ENCODE measurements around the gene NOTCH2NLA.
"Not testable (repeated sequence)": the region's sequence is repeated elsewhere in the genome, so short reads cannot be mapped to it uniquely, and the experiment has no call there.

The NOTCH2NLA gene

GRCh38 chr1:146228710-146229477 is at the start of gene NOTCH2NLA:
NOTCH2NLA (minus strand) TSS chr1:146229021; CDS start chr1:146189337, 39,684 bp downstream.
- H3K27ac ChIP-seq: not testable (repeated sequence)

GRCh38 chr1:146278346-146278745 is 49.5 kb upstream of the NOTCH2NLA start:
- not testable (repeated sequence) for H3K27ac ChIP-seq

DNA sequence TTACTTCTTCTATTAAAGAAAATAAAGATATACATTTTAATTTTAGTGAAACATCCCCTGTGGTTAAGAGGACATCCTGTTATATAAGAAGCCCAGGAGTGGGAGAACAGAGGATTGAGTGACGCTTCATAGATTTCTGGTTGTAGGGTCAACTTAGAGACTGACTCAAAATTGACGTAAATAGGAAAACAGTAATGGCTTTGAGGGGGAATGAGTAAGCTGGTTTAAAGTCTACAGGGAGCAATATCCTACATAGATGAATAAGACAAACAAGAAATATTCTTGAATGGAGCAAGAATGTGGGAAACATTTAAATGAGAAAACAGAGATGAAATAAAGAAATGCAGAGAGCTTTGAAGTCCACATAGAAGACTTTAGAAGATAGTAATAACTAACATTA is 48.3 kb upstream of the NOTCH2NLA start:
- not testable (repeated sequence) for H3K27ac ChIP-seq

DNA sequence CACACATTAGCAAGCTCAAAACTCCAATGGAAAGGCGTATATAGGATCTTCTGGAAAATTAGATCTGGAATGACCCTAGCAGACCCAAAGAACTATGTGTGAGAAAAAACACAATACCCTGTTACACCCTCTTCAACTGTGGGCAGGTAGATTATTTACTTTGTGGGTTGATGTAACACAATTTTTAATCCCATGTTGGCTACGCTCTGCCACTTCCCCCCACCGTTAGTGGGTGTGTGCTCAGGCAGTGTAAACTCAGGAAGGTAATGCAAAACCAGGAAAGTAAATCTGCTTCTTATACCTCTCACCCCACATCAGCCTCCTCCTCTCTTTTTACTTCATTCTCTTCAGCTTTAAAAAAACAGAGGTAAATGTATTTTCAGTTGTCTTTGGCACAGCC is 45.3 kb upstream of the NOTCH2NLA start:
- H3K27ac ChIP-seq: not testable (repeated sequence)

DNA sequence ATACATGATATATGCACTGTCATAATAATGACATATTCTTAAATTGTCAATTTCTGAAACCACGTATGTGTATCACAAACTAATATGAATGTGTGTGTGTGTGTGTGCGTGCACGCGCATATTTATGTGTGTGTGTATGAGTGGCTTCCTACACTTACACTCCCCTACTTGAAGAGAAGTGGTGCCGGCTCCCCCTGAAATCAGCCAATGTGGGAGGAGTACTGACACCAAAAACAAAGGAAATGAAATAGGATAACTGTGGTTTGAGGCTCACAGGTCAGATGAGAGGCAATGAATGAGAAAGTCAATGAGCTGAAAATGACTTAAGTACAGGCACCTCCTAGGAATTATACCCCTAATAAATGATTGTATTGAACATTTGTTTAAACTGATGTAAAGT is 44.4 kb upstream of the NOTCH2NLA start:
- H3K27ac ChIP-seq: not testable (repeated sequence)

DNA sequence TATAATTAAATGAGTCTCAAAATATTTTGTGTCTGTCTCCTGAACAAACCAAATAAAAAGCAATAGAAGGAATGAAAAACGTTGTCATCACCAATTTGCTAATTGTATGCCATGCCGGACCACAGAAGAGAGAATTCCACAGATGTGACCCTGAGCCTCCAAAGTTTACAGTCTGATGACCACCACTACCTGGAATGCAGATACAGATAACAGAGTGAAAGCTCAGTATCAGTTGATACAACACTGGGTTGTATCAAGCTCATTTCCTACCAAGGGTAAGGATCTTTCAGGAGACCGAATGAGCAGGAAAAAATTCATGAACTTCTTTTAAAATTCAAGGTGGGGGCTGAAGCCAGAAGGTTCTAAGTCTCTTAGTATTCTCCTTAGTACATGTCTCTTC is 43.9 kb upstream of the NOTCH2NLA start:
- H3K27ac ChIP-seq: not testable (repeated sequence)

- H3K27ac ChIP-seq: not testable (repeated sequence)
Observed at GRCh38 chr1:146271977-146272376, 43.2 kb upstream of the NOTCH2NLA start.

- not testable (repeated sequence) for H3K27ac ChIP-seq
Observed at GRCh38 chr1:146270129-146270528, 41.3 kb upstream of the NOTCH2NLA start.

GRCh38 chr1:146266179-146266748 is 37.4 kb upstream of the NOTCH2NLA start:
- not testable (repeated sequence) for H3K27ac ChIP-seq

DNA sequence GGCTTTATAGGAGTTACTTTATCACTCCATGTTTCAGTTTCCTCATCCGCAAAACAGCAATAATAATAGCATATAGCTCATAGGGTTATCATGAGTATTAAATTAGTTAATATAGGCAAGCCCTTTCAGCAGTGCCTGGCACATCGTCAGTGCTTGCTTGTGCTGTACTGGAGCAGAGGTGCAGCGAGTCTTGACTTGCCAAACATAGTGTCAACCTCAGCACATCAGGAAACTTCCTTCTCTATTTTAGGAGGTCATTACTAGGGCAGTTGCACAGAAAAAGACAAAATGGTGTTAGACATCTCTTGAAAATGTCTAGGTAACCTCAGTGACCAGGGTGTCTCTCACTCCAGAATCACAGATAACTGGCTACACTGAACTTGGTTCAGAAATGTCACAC is 35.9 kb upstream of the NOTCH2NLA start:
- H3K27ac ChIP-seq: not testable (repeated sequence)

GRCh38 chr1:146260006-146260730 is 31.3 kb upstream of the NOTCH2NLA start:
- not testable (repeated sequence) for H3K27ac ChIP-seq

DNA sequence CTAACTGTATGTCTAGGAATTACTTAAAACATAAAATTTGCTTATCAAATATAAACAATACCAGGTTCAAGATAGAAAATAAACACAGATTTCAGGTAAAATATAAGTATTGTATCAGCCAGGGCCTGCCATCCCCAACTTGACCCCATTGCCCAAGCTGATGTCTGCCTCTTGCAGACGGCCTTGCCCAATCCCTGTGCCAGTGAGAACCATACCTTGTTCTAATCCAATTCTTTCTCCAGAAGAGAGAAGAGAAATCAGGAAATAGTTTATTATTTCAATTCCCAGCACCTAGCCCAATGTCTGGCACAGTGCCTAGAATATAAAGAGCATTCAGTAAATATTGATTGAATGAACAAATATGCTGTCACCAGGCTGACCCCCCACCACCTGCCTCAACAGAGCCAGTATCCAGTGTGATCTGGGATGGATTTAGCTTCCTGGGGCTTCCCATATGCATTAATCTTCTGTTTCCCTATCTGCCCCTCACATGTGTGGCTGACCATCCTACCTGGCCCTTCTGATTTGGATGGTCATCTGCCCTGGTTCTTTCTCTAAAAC is 29.3 kb upstream of the NOTCH2NLA start:
- not testable (repeated sequence) for H3K27ac ChIP-seq

DNA sequence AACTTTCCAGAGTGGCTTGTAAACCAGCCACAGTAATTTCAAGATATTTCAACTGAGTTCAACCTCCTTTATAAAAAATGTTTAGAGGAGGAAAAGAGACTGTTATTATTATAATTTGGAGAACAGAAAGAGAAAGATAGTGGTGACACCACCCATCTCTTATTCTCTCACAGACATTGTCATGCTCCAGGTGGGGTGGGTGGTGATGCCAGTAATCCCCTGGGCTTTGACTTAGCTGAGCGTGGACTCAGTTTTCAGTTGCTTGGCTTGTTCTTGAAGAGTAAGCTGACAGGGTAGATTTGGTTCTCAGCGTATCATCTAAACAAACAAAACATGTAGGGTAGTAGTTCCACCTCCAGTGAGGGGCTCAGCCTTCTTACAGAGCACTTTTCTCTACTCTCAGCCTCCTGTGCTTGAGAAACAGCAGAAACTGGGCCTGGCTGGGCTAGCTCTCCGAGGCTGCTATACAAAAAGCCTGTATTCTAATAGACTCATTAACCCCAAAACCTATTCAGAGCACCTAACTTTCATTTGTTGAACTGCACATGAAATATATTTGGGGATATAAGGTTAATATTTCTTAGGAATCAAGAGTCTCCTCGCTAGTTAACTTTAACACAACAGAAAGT is 25.9 kb upstream of the NOTCH2NLA start:
- not testable (repeated sequence) for H3K27ac ChIP-seq

DNA sequence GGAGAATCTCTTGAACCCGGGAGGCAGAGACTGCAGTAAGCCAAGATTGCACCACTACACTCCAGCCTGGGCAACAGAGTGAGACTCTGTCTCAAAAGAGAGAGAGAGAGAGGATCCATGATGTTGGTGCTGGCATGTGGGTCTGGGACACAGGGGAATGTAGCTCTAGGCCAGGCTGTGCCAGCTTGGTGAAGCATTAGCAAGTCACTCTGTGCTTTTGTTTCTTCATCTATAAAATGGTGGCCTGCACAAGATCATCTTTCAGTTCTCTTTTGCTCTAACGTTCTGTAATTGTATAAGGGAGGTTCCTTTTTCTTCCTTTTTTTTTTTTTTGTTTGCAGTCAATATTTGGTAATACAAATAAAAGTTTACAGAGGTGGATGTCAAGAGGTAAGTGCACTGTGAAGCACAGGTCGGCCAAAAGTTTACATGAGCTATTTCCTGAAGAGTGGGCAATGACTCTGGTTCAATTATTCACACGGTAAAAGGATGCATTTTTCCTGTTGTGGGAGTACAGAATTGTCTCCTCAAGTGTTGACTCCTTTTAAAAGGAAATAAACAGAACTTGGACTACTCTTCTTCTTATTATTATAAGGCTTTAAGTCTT is 24.5 kb upstream of the NOTCH2NLA start:
- not testable (repeated sequence) for H3K27ac ChIP-seq

DNA sequence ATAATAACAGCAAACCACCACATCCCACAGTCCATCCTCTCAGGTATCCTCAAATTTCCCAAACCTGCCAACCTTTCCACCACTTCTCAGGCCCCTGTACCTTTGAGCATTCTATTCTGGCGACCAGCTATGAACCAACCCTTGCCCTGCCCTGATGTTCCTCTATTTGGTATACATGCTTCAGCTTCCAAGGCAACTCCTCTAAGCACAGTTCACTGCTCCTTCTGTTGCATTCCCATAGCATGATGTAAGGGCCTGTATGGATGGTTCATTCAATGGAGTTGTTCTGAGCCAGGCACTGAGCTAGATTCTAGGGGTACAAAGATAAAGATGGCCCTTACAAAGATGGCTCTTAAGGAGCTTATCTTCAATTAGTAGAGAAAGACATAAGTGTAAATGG is 22.7 kb upstream of the NOTCH2NLA start:
- H3K27ac ChIP-seq: not testable (repeated sequence)

DNA sequence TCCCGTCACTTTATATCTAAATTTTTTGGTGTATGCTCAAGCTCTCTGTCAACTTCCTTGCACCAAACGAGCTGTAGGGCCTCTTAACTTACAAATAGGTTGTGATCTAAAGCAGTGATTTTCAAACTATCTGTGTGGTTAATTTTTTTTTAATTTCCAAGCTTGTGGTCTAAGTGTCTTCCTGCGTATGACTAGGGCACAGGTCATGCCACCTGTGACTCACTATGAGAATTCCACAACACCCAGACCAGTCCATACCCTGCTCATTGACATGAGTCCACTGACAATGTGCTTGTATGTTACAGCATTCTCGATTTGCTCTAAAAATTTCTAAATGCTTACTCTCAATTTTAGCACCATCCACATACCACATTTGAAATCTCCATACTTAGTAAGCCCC is 19.8 kb upstream of the NOTCH2NLA start:
- not testable (repeated sequence) for H3K27ac ChIP-seq

DNA sequence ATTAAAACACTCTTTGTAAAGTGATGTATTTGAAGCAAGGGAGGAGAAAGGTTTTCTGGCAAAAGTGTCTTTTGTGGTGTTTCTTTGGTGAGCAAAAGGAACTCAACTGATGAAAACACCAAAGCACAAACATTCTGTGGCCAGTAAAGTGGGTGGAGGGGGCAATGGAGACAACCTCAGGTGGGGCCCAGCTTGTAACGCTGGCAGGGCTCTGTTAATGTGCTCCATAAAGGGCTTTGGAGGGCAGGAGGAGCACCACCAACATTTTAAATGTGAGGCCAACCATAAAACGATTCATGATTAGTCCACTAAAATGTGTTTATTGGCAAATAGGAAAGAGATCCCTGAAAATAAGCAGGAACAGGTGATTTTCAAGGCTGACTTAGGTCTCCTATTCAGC is 7.8 kb upstream of the NOTCH2NLA start:
- not testable (repeated sequence) for H3K27ac ChIP-seq

DNA sequence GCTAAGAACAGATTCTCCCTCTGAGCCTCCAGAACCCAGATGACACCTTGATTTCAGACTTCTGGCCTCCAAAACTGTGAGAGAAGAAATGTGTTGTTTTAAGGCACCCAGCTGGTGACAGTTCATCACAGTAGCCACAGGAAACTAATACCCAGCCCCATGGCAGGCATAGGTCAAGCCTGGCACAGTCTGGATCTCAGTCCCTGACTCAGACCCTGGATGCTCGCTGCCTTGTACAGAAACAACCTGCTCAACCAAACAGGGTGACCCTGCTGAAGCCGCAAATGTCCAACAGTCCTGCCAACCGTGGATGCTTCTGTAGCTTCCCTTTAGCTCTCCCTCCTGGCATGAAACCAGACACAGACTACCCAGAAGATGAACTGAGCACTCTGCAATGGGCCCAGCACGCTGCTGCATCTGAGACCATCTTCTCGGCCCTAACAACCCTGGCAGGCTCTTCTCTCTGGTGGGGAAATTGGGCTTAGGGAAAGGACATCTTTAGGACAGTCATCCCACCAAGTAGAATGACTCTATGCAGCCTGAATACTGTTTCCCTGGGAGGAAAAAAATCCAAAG is 7.3 kb upstream of the NOTCH2NLA start:
- H3K27ac ChIP-seq: not testable (repeated sequence)

DNA sequence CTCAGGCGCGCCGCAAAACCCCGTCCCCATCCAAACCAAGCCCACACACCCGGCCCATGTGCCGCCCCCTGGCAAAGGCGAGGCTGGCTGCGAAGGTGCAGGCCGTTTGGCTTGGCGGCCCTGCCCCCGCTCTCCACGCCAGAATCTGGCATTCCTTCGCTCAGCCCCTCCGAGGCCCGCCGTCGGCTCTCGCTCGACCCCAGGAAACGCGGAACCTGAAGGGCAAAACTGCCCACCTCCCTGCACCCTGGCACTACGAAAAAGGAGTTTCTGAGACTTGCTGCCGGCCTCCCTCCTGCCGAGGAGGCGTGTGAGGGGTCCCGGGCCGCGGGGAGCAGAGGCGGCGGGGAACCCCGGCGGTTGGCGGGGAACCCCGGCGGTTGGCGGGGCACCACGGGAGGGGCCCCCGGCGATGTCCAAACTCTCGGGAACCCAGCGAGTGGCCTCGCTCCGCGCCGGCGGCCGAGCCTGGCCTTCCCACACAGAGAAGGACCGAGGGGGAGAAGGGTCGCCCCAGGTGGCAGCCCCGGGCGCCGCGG is 608 bp downstream of the NOTCH2NLA start:
- not testable (repeated sequence) for H3K27ac ChIP-seq

DNA sequence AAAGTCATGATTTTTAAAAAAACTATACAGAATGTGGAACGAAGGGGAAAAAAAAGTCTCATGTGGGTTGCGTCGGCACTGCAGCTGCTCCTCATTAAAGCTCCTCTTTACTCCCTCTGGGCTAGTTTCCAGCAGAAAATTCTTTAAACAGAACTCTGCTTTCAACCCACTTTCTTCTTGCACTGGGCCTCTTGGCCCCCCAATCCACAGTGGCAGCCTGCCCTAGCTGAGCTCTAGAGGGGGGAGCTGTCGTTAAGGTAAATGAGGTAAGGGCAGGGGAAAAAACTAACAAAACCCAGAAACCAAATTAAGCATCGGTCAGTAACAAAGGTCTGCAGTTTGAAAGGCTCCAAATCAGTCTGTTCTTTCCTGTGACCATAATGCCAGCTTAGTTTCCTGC is 54.3 kb downstream of the NOTCH2NLA start:
- H3K27ac ChIP-seq: not testable (repeated sequence)

GRCh38 chr1:146167740-146168139 is 61.1 kb downstream of the NOTCH2NLA start:
- not testable (repeated sequence) for H3K27ac ChIP-seq

Data from 22Rv1 (cell line).